SKM-1 (cell line): ENCODE data around the gene SMC1A.
"Not testable (repeated sequence)": the region's sequence is repeated elsewhere in the genome, so short reads cannot be mapped to it uniquely, and the experiment has no call there.

Source experiments
- DNase-seq: peaks from one replicate; lab custom pipeline; 2025; ENCODE audit not compliant: unreplicated experiment; lab: John Stamatoyannopoulos, UW

SMC1A gene

DNA sequence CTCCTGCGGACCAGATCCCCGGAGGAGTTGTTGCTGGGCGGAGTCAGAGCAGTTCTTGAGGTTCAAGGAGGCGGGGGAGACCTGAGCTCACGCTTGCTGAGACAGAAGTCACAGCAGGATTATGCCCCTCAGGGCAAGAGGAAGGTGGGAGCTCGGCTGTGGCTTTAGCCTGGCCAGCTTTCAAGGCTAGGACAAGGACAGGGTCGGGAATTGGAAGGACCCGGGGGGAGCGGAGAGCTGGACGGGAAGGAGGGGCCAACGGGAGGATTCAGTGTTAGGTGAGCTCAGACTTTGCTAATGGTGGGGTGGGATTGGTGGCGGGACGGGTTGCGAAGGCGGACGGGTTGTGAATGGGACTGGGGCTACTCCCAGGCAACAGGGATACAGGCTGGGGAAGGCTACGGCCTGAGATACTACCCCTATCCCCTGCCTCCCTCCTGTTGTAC is 430 bp upstream of the SMC1A start, which contains the start of gene RIBC1:
Gene RIBC1, plus strand, starts transcription at position 13 of the 446 bp plus-strand sequence. CDS start 3,404 bp downstream, outside the sequence.
- no peak for DNase-seq

- DNase-seq: no peak
These were observed 725 bp downstream of the SMC1A start for GRCh38 chrX:53421772-53422085.

GRCh38 chrX:53421125-53421524 is 1.3 kb downstream of the SMC1A start:
- DNase-seq: no peak

GRCh38 chrX:53420351-53420750 is 2.1 kb downstream of the SMC1A start:
- DNase-seq: not testable (repeated sequence)

DNA sequence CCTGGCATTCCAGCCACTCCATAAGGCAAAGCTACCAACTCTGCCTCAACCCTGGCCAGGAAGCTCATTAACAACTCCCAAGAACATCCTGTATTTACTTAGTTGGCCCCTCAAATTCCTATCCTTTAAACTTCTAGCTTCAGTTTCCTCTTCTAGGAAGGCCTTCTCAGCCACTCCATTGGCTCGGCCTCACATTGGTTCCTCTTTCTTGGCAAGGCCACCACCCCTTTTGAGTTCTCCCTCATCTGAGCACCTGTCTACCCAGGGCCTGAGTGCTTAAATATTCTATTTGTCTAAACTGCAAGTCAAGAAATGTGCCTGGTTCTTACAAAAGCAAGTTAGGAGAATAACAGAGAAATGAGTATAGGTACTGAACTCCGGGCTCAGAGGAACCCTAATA is 10.0 kb downstream of the SMC1A start:
- no peak for DNase-seq

DNA sequence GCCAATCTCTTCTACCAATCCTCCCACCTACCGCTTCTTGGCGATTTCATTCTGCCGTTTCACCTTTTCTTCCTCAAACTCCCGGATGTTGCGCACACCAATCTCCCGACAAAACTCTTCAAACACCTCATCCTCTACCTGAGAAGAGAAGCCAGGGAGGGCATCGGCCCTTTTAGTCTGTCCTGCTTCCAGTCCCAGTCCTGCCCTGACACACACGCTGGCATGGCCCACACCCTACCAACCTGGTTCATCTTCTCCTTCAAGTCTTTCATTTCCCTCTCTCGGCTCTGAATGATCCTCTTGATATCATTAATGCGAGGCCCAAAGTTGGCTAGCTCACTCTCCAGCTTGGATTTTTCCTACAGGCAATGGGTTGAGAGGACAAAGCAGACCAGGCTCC is 18.9 kb downstream of the SMC1A start:
- no peak for DNase-seq

DNA sequence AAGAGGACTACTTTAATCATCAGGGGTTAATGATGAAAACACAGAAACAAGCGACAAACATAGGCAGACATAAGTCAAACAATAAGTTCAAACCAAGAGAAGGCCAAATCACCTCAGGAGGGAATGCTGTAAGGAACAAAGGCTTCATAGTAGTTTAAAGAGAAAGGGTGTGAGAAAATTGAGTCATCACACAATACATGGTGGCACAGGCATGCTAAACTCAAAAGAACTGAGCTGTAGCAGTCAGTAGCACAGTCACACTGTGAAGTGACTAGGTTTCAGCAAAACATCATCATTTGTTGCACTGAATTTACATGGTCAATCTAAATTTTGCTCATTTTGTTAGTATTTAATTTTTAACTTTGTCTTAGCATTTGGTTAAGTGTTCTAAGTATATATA is 24.2 kb downstream of the SMC1A start:
- no peak for DNase-seq

DNA sequence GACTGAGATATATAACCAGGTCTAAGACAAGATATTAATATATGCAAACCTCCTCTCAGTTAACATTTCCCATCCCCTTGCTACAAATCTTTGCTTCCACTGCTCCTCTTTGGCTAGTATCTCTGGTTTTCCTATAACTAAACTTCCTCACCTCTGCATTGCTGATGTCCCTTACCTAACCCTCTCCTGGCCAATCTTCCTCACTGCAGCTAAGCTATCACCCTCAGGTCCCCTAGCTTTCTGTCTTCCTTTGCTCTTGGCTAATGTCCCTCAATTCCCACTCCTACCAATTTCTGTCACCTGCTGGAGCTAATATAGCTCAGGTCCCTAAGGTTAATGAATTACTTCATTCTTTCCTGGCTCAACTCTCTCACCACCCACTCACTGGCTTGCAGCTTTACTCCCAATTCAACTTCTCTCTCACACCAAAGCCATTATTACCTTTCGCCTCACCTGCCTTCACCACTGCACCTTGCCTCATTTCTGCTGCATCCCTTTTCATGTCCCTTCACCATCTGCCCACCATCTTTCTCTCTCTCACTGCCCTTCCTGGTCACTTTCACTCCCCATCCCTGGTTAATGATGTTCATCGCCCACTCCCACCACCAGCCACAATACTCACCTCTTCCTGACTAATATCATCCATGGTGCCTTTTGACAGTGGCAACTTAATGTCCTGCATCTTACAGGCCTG is 26.7 kb downstream of the SMC1A start:
- no peak for DNase-seq

GRCh38 chrX:53383376-53384076 is 38.9 kb downstream of the SMC1A start:
- no peak for DNase-seq

DNA sequence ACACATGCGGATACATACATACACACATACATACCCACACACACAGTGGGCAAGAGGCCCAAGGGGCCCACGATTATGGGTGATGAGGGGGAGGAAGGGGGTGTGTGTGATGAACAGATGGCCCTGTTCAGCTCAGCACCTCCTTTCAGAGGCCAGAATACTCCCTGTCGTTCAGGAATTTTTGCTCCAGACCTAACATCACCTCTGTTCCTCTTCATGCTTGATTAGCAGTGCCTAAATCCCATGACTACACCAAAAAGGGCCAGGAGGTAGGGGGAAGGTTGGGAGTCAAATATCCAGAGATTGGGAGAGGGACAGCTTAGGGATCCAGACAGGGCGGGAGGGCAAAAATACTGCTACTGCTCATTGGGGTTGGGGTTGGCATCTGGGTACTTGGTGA is 42.7 kb downstream of the SMC1A start:
- DNase-seq: no peak

DNA sequence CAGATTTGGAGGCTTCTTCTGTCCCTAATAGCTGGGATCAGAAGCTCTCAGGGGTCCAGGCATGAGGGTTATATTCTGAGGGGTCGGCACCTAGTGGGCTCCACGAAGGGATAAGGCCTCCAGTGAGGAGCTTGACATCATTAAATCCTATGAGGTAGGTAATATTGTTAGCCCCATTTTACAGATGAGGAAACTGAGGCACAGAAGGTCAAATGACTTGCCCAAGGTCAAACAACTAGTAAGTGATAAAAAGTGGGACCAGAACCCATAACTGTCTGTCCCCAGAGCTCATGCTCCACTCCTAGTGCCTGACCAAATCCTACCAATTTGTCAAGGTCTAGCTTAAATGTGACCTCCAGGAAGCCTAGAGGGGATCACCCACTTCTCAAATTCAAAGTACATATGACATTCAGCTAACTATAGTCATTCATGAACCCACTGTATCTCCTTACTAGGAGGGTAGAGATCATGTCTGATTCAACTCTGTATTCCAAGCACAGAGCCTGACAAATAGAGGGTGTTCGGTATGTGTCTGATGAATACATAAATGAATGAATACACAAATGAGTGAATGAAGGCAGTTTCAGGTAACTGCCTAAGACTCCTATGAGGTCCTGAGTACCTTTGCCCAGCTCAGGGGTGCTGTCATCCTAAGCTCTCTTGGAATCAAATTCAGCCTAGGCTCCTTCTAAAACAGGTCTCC is 43.3 kb downstream of the SMC1A start:
- DNase-seq: no peak

DNA sequence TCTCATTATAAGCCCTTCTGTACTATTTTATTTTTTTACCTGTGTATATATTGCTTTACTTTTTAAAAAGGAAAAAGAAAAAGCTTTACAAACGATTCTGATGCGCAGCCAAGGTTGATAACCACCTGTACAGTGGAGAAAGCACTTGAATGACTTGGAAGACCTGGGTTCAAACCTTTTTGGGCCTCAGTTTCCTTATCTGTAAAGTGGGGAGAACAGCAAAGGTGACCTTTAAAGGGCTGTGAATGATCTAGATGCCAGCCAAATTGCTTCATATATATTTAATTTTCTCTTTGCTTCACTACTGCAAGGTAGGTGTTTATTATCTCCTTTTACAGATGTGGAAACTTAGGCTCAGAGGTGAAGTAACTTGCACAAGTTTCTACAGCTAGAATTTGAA is 45.0 kb downstream of the SMC1A start:
- DNase-seq: no peak

DNA sequence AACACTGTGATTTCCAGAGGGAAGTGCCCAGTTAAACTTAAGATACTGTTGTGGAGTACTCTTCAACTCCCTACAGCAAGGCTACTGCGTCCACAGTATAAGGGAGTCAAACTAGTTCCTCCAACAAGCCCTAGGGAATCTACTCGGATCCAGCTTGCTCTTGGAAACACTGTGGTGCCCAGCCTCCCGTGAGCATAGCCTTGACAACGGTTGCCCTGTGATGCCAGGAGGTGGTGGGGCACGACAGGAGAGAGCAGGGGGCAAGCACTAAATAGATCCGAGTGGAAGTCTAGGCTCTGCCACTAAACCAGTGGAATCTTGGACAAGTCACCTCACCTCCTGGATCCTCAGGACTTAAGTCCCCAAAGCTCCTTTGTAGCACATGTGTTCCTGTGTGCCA is 45.6 kb downstream of the SMC1A start:
- DNase-seq: no peak

DNA sequence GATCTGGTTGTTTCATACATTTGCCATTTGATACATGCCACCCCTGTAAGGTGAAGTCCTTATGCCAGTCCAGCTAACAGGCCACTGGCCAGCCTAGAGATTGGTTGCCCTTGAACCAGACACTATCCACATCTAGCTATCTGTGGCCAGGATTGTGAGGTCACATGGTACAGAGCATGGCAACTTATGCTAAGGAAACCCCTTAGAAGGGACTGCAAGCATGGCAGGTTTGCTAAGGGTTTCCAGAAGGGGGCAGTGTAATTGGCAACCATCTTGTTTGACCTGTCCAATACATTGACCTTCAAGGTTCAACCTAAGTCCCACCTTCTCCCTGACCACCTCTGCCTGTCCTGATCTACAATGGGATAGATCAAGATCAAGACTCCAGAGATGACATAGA is 47.5 kb downstream of the SMC1A start:
- no peak for DNase-seq

- DNase-seq: no peak
These were observed 48.1 kb downstream of the SMC1A start for GRCh38 chrX:53374222-53374820.

- DNase-seq: no peak
These were observed 49.1 kb downstream of the SMC1A start for GRCh38 chrX:53373307-53373706.

DNA sequence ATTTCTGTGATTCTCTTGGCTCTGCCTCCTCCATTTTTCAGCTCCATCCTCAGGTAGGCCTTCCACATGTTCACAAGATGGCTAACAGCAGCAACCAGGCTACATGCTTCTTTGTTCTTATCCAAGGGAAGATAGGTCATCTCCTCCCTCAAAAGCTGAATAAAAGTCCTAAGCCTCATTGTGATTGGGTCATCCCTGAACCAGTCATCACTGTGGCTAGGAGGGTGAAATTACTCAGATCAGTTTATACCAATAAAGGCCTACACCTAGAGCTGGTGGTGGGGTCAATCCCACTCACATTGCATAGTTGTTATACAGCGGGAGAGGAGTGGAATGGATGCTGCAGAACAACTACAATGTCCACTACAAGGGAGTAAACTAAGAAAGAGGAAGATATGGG is 56.0 kb downstream of the SMC1A start:
- not testable (repeated sequence) for DNase-seq

GRCh38 chrX:53362449-53362848 is 60.0 kb downstream of the SMC1A start:
- no peak for DNase-seq

- no peak for DNase-seq
These were observed 64.5 kb downstream of the SMC1A start for GRCh38 chrX:53357799-53358530.

DNA sequence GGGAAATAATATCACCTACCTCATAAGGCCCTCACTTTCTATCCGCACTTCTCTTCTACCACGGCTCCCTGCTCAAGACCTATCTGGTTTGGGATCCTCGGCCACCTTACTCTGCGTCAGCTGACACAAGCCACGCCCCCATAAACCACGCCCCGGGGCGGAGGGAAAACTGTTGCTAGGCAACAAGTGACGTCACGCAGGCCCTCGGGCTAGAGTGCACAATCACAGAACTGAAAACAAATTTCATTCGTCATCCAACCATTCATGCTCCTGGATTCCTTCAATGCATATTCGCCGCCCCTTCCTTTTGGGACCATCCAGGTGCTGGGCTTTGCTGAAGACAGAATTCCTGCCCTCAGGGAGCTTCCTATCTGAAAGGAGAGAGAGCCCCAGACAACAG is 66.3 kb downstream of the SMC1A start:
- no peak for DNase-seq

- DNase-seq: no peak
These were observed 67.8 kb downstream of the SMC1A start for GRCh38 chrX:53354669-53355068.
